Suppressor macrophage (primary cell): ENCODE measurements around the gene INCENP.
"Not testable (repeated sequence)": the region's sequence is repeated elsewhere in the genome, so short reads cannot be mapped to it uniquely, and the experiment has no call there.

Experiments
- DNase-seq, 4 experiments: peaks; one replicate each; pipeline ENCODE4 v3.0.0-alpha.2; 2020 to 2022
- total RNA-seq, 17 experiments: gene quantifications; one replicate each; lab custom pipeline; 2026; ENCODE audit warnings: mixed read lengths in 6 of 17, inconsistent platforms in 3 of 17; lab: John Stamatoyannopoulos, UW

Gene INCENP
- total RNA-seq: 16.2 to 72.7 (median 24.6) reads per million in 17 experiments

DNA sequence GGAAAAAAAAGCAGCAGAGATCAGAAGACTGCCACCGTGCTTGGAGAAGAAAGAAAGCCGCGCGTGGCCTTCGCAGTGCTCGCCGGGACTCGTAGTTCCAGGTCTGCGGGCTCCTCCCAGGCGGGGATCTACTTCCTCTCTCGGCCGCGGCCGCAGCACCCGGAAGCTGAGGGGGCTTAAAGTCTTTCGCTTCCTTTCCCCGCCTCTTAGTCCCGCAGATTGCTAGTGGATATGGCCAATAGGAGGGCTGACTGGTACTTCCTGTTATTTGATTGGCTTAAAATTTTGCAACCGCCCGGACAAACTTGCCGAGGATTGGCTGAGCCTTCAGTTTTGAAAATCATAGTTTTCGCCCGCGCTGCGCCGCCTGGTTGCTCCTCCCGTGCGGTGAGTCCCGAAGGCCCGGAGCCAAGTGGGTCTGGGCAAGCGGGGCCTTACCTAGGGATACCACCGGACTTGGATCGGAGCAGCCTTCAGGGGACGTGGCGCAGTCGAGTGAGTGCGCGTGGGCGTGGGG, at the start of gene INCENP:
TSS of gene INCENP (plus strand) at position 343 of the 517 bp plus-strand sequence. CDS start 4,151 bp downstream, outside the sequence.
- DNase-seq: peak; percentile 98 to 100 (median 98)

DNA sequence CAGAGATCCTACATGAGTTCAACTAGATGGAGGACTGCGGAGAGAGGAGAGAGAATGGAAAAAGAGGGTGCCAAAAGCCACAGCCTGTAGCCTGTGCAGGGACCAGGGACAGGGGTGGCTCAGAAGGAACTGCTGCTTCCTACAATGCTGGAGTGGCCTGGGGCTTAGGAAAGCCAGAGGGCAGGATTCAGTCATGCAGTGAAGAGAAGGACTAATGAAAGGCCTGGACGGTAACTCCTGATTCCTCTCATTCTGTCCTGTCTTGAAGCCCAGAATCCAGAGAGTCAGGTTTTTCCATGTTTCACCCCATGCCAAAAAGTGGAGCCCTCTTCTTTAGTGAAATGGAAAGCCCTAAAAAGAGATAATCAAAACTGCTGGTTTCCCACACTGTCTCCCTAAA, 48.4 kb upstream of the INCENP start:
- DNase-seq: peak in 2 of 4 experiments; percentile 28

DNA sequence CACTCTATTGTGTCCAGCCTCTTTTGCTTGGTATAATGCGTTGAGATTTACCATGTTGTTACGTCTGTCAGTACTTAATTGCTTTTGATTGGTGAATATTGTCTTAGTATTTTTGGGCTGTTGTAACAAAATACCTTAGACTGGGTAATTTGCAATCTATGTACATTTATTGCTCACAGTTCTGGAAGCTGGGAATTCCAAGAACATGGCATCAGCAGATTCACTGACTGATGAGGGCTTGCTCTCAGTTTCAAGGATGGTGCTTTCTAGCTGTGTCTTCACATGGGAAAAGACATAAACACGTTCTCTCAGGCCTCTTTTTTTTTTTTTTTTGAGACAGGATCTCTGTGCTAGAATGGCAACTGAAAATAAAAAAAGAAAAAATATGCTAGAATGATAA, 46.7 kb upstream of the INCENP start:
- no peak for DNase-seq

DNA sequence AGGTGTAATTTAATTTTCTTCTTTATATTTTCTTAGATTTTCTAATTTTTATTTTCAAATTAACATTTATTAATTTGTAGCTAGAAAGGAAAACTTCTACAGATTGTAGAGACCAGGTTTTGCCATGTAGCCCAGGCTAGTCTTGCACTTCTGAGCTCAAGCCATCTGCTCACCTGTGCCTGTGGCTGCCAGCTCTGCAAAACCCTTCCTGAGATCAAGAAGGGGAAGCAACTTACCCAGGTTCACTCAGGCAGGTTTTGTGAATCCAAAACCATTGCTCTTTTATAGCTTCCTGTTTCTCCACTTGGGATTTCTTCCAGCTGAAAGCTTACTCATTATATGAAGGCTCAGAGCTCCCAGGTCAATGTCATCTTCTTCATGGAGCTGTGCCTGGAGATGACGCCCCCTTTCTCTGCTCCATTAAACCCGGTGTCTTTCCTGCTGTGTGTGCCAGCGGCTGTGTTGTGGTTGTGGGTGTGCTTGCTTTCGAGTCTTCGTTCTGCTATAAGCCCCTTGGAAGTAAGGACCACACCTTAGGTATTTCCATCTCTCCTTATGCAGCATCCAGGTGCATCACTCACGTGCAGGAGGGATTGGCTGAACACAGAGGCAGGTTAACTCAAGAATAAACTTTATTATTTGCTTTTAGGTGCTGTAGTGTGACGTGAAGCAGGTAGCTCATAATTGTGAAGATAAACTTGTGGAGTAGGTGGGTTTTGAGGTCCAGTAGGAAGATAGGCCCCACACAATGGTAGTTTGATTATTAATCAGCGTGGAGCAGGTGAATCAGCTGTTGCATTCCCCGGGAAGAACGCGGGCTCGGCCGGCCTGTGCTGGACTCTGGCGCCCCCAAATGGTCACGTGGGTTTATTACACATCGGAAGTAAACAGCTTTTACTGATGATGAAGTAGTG, 42.2 kb upstream of the INCENP start:
- DNase-seq: peak; percentile 78 to 90 (median 88)

DNA sequence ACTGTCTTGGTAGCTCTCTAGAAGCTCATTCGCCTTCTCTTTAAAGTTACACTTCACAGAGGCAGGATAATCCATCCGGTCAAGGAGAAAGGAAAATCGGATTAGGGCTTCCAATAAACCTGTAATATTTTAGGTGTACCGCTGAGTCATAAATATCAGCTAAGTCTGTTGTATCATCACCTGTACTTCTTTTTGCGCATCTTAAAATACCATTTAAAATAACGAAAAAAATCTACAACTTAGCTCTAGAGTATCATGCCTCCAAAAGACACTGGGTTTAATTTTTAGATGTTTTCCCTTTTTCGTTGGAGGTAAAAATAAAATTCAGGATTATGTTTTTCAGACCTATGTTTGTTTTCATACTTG, 41.5 kb upstream of the INCENP start:
- no peak for DNase-seq

DNA sequence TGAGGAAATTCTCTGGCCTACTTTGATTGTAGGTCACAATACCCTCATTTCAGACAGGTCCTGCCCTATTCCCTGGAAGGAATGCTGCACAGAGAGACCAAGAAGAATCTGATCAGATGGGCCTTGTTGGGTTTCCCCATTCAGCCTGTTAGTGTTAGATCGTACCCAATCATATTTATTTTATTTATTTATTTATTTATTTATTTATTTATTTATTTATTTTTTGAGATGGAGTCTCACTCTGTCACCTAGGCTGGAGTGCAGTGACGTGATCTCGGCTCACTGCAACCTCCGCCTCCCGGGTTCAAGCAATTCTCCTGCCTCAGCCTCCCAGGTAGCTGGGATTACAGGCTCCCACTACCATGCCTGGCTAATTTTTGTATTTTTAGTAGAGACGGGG, 39.0 kb upstream of the INCENP start:
- not testable (repeated sequence) for DNase-seq

DNA sequence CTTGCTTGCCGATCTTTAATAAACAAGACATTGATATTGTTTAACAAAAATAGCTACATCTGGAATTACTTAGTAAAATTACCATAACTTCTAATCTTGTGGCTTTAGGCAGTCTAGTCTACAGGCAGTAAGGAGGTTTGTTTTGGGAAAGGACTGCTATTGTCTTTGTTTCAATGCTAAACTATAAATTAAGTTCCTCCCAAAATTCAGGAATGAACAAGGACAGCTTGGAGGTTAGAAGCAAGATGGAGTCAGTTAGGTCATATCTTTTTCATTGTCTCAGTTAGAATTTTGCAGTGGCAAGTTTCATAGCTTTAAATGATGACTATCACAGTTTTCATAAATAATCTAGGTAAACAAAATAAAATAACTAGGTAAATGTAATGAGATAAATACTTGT, 36.1 kb upstream of the INCENP start:
- DNase-seq: no peak

DNA sequence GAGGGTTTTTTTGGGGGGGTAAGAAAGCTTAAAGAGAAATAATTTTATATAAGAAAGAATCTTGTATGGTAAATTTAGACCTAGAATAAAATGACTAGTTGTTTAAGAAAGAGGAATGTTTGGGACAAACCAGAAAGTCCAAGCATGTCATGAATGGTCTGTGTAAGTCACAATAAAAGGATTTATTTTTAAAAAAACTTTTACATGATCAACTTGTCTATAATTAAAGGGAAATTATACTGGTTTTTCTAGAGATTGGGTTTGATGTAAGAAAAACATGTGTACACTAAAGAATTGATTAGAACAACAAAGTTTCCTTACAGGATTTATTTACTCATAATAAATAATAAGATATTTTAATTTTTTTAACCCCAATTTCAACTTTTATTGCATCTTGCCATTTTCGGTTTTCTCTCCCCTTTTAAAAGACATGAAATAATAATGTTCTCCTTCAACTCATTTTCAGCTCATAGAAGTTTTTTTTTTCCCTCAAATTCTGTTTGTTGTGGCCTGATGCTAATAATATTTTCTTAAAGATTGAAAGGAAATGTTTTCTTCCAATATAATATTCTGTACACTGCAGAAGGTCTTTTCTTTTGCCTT, 35.4 kb upstream of the INCENP start:
- DNase-seq: no peak

DNA sequence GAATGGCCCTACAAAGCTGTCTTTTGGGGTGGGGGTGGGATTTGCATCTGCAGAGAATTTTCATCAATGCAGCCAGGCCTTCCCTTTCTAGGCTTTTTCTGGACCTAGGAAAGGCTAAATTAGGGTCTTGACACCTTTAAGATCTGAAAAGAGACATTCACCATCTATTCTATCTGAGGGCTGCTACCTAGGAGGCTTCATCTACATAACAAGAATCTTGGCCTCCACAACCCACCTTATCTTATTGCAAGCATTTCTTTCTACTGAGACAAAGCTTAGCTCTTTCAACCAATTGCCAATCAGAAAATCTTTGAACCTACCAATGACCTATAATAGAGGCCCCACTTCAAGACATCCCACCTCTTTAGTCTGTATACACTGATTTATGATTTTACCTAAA, 20.7 kb upstream of the INCENP start:
- DNase-seq: no peak

DNA sequence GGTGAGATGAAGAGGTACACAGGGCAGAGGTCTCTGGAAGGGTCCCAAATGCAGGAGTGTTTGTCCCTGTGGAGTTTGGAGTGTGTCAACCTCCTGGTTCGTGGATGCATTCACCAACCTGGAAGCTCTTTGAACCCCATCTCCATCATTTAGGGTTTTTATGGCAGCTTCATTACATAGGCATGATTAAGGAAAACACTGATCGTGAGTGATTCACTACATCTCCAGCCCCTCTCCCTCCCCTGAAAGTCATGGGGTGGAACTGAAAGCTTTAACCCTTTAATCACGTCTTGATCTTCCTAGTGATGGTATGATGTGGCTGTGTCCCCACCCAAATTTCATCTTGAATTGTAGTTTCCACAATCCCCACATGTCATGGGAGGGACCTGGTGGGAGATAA, 19.8 kb upstream of the INCENP start:
- no peak for DNase-seq

DNA sequence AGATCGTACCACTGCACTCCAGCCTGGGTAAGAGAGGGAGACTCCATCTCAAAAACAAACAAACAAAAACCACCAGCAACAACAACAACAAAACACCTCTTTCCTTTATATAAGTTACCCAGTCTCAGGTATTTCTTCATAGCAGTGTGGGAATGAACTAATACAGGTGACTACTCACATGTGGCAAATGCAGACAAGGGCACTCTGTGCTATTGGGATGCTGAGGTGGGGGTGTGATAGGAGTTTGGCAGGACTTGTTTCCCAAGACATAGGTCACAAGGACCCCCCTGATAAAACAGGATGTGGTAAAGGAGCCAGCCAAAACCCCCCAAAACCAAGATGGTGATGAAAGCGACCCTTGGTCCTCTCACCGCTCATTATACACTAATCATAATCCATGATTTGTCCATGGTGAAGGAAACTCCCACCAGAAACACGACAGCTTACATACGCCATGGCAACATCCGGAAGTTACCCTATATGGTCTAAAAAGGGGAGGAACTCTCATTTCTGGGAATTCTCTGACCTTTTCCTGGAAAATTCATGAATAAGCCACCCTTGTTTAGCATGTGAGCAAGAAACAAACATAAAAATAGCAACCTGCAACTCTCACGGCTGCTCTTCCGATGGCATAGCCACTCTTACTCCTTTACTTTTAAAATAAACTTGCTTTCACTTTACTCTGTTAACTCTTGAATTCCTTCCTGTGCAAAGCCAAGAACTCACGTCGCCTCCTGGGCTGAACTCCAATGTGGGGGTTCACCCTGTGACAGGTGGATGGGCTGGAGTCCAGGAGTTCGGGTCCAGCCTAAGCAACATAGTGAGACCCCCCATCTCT, 18.8 kb upstream of the INCENP start:
- peak; percentile 35 to 83 (median 58) for DNase-seq

DNA sequence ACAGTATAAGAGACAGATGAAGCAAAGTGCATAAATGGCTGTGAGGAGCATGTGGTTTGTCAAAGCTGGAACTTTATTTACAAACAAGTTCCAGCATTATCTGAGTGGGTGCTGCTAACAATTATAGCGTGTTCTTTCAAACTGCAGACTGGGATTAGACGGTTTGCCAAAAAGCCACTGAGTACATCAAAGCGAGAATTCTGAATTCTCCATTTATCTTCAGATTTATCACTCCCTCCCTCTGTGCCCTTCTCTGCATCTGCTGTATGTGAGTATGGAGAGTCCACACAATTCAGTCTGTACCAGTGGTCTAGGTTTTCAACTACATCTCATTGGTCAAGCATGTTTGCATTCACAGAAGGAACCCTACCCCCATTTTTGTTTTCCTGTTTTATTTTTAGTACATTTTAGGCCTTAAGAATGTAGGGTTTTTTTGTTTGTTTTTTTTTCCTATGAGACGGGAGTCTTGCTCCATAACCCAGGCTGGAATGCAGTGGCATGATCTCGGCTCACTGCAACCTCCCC, 18.1 kb upstream of the INCENP start:
- no peak for DNase-seq

DNA sequence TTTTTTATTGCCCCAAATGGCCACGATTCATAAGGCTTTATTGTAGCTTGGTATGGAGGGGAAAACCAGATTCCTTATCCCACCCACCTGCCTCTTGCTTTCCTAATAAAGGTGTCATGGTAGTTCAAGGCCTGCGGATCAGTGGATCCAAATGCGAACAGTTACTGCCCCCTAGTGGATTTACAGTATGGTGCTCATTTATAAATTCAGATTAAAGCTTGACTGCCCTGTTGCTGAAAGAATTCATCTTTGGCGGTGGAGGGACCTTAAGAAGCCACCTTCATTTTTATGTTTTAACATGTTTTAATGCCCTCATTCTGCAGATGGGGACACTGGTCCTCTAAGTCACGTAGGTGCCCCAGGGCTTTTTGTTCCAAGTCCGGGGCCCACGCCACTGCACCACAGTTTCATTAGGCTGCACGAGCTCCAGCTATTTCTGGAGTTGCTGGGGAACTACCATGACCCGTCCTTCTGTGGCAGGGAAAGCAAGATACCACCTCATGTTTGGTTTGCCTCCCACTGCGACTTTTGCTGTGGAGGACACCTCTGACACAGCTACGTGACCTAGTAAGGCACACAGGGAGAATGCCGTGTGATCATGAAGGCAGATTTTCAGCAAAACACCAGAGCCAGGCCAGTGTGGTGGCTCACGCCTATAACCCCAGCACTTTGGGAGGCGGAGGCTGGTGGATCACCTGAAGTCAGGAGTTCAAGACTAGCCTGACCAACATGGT, 15.6 kb upstream of the INCENP start:
- DNase-seq: peak; percentile 75 to 87 (median 79)

DNA sequence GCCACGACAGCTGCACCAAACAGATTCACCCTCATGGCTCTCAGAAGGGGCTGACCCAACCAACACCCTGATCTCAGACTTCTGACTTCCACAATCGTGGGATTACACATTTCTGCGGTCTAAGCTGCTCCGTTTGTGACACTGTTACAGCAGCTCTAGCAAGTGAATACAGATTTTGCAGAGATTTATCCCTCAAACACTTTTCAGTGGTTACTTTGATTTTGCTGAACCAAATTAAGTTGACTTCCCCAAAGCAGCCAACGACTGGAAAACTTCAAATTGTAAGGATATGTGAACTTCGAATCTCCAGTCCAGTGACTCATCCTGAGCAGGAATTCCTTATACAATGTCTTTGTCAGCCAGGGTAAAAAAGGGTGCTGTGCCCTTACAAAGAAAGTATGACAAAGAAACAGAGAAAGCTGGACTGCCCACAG, 14.8 kb upstream of the INCENP start:
- peak; percentile 22 to 46 (median 40) for DNase-seq

DNA sequence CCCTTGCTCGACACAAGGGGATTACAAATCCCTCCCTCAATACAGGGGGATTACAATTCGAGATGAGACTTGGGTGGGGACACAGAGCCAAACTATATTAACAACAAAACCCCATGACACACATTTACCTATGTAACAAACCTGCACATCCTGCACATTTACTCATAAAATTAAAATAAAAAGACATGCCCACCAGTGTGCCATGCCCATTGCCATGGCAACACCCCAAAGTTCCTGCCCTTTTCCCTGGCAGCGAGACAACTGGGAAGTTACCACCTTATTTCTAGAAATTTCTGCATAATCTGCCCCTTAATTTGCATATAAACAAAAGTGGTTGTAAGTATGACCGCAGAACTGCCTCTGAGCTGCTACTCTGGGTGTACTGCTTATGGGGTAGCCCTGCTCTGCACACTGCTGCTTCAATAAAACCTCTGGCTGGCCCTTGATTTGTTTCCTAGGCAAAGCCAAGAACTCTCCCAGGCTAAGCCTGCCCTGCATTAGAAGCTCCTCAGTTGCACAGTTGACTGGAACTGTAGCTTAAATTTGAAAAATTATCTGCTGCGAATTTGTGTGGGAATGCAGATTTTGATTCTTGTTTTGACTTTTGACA, 8.6 kb upstream of the INCENP start:
- DNase-seq: no peak

DNA sequence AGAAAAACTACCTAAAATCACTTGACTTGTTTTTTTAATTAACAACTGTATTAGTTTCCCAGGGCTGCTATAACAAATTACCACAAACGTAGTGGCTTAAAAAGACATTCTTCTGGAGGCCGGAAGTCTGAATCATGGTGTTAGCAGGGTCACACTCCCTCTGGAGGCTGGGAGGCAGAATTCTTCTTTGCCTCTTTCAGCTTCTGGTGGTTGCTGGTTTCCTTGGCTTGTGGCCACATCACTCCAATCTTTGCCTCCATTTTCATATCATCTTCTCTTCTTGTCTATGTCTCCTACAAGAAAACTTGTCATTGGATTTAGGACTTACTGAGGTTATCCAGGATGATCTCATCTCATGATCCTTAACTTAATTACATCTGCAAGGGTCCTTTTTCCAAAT, 7.4 kb upstream of the INCENP start:
- no peak for DNase-seq

DNA sequence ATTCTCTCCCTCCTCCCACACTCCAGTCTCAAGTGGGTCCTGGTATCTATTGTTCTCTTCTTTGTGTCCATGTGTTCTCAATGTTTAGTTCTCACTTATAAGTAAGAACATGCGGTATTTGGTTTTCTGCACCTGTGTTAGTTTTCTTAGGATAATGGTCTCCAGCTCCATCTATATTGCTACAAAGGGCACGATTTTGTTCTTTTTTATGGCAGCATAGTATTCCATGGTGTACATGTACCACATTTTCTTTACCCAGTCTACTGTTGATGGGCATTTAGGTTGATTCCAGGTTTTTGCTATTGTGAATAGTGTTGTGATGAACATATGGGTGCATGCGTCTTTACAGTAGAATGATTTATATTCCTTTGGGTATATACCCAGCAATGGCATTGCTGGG, 4.2 kb upstream of the INCENP start:
- no peak for DNase-seq

DNA sequence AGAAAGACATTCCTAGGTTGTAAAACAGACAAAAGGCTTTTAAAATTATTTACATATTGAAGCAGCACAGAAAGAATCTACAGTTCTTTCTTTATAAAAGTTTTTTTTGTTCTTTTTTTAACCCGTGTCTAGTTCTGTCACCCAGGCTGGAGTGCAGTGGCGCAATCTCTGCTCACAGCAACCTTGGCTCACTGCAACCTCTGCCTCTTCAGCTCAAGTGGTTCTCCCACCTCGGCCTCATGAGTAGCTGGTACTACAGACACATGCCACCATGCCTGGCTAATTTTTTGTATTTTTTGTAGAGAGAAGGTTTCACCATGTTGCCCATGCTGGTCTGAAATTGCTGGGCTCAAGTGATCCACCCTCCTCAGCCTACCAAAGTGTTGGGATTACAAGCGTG, 3.8 kb upstream of the INCENP start:
- peak in 1 of 4 experiments; percentile 12 for DNase-seq

DNA sequence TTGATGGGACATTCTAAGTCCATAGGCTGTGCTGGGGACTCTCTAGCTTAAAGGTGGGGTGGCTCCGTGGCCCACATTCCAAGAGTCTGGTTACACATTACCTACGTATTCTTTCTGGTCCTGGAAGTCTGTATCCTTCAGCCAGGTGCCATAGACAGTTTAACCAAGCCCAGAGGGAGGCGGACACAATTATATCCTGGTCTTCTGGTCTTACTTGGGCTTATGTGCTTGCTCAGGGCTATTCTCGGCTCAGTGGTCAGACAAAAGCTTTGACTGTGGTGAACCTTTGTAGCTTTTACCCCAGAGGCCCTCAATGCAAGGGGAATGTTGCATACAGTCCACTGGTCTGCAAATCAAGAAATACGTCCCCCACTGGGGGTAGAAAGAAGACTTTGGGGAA, 3.4 kb upstream of the INCENP start:
- DNase-seq: no peak

DNA sequence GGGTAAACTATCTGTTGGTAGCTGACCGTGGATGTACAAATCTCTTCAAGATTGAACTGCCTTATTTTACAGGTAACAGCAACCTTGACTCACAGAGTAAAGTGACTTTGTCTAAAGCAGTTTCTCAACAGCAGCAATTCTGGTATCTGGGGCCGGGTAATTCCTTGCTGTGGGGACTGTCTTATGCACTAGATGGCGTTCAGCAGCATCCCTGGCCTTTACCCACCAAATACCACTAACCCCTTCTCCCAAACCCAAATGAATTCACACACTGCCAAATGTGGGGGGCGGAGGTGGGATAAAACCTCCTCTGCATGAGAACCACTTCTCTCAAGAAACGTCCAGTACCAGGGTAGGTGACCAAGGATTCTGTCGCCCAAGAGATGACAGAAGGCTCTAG, 1.7 kb upstream of the INCENP start:
- no peak for DNase-seq
